GM12878 (cell line): Measurements from ENCODE around the gene CLDN4. TPM values are rescaled to one million over a fixed set of nuclear protein-coding genes. Genes with fewer than 3 reads are reported as not detected.

Source experiments
- ATAC-seq: fragments of 200-7000 bp; cut with Tn5 transposase; 3 replicates; pipeline ENCODE4 v1.9.1; 2020; ENCODE audit warnings: mild to moderate bottlenecking, moderate library complexity
- BruUV-seq: library from RNA; stranded (reverse); fragments of 400-500 nt; replicated peaks from 2 replicates; lab custom pipeline; 2021; lab: Mats Ljungman, UMichigan
- CTCF ChIA-PET: fragments of 300-600 bp; sonication (Branson Sonifier 250); formaldehyde crosslinking; extraction: SDS; loops from one replicate; lab custom pipeline; 2021; ENCODE audit warnings: inconsistent platforms; lab: Yijun Ruan, JAX
- POLR2A ChIA-PET: fragments of 350-600 bp; formaldehyde crosslinking; extraction: SDS; loops from one replicate; lab custom pipeline; 2021; ENCODE audit warnings: inconsistent platforms; lab: Charles Lee
- RAD21 ChIA-PET: fragments of 300-600 bp; sonication (Branson Sonifier 250); formaldehyde crosslinking; loops from one replicate; lab custom pipeline; 2023; ENCODE audit warnings: antibody characterized with exemption; ENCODE audit not compliant: unreplicated experiment; lab: Charles Lee
- SMC1A ChIA-PET: fragments of 300-600 bp; sonication (Branson Sonifier 250); formaldehyde crosslinking; loops from one replicate; lab custom pipeline; 2023; ENCODE audit not compliant: unreplicated experiment, uncharacterized antibody; lab: Charles Lee
- DNase-seq: peaks from one replicate; pipeline ENCODE4 v3.0.0-alpha.2; 2011; ENCODE audit warnings: low read depth, low spot score
- FAIRE-seq: peaks from 3 replicates; lab custom pipeline; 2011; peaks lifted over from hg19 to GRCh38; lab: Jason Lieb, UNC
- H2AFZ ChIP-seq: 2 replicates; pipeline ENCODE4 v1.6.0; 2011; ENCODE audit warnings: low read depth, low read length, control low read depth; ENCODE audit not compliant: control insufficient read depth
- H3K27ac ChIP-seq: 2 replicates; pipeline ENCODE4 v1.5.1; 2011; ENCODE audit warnings: control low read depth; ENCODE audit not compliant: control insufficient read depth, insufficient read depth
- H3K27me3 ChIP-seq, 2 experiments: replicated peaks in 1 of 2; 2 replicates each; pipeline versions ENCODE4 v1.6.0 to v1.6.1; 2011; ENCODE audit warnings: low read length in 1 of 2; ENCODE audit not compliant: control insufficient read depth in 2 of 2, insufficient read depth in 2 of 2
- H3K36me3 ChIP-seq, 2 experiments: 2 replicates each; pipeline ENCODE4 v1.5.1; 2011; ENCODE audit warnings: low read length in 1 of 2; ENCODE audit not compliant: control insufficient read depth in 2 of 2, insufficient read depth in 2 of 2
- H3K4me1 ChIP-seq: 2 replicates; pipeline ENCODE4 v1.6.1; 2011; ENCODE audit warnings: mild to moderate bottlenecking, low read length, moderate library complexity, mixed read lengths; ENCODE audit not compliant: control insufficient read depth, insufficient read depth
- H3K4me2 ChIP-seq: 2 replicates; pipeline ENCODE4 v1.6.0; 2011; ENCODE audit warnings: control low read depth; ENCODE audit not compliant: control insufficient read depth, insufficient read depth
- H3K4me3 ChIP-seq: fragments of 200-600 bp; sonication (generic); 2 replicates; pipeline ENCODE4 v1.5.1; 2016
- H3K79me2 ChIP-seq: 2 replicates; pipeline ENCODE4 v1.6.0; 2011; ENCODE audit warnings: low read length; ENCODE audit not compliant: control insufficient read depth, insufficient read depth
- H3K9ac ChIP-seq: 2 replicates; pipeline ENCODE4 v1.8.0; 2011; ENCODE audit warnings: low read length, control low read depth, mixed read lengths; ENCODE audit not compliant: control insufficient read depth, insufficient read depth
- H3K9me3 ChIP-seq: replicated peaks from 3 replicates; pipeline ENCODE4 v1.5.1; 2011; ENCODE audit warnings: mild to moderate bottlenecking, low read length; ENCODE audit not compliant: control insufficient read depth, insufficient read depth
- H4K20me1 ChIP-seq: 2 replicates; pipeline ENCODE4 v1.6.0; 2011; ENCODE audit not compliant: control insufficient read depth, insufficient read depth
- BCL11A ChIP-seq: IDR thresholded peaks from 2 replicates; pipeline ENCODE4 v1.6.1; 2011; ENCODE audit warnings: low read depth, low read length
- CEBPB ChIP-seq, 2 experiments: fragments of 150-350 bp in 1 of 2; IDR thresholded peaks; 2 replicates each; pipeline ENCODE4 v1.6.1; 2012 to 2014; ENCODE audit warnings: low read depth in 2 of 2, low read length in 2 of 2, borderline replicate concordance in 1 of 2, inconsistent platforms in 1 of 2
- ETV6 ChIP-seq, 2 experiments: fragments of 450-650 bp in 1 of 2; IDR thresholded peaks in 1 of 2; conservative IDR thresholded peaks in 1 of 2; 2 replicates each; pipeline ENCODE4 v1.6.1; 2014; ENCODE audit warnings: antibody characterized with exemption in 1 of 2, borderline replicate concordance in 1 of 2, low read depth in 1 of 2, mild to moderate bottlenecking in 1 of 2, moderate library complexity in 1 of 2
- GATAD2B ChIP-seq: fragments of 450-650 bp; conservative IDR thresholded peaks from 2 replicates; pipeline ENCODE4 v1.6.1; 2017; ENCODE audit warnings: low read depth, mild to moderate bottlenecking, moderate library complexity
- KLF5 ChIP-seq: fragments of 450-650 bp; IDR thresholded peaks from 2 replicates; pipeline ENCODE4 v1.6.1; 2014; ENCODE audit warnings: mild to moderate bottlenecking; ENCODE audit not compliant: partially characterized antibody
- MLLT1 ChIP-seq: fragments of 450-650 bp; IDR thresholded peaks from 2 replicates; pipeline ENCODE4 v1.6.1; 2016; ENCODE audit warnings: mild to moderate bottlenecking
- NBN ChIP-seq: fragments of 450-650 bp; IDR thresholded peaks from 2 replicates; pipeline ENCODE4 v1.6.1; 2016
- PKNOX1 ChIP-seq: fragments of 450-650 bp; IDR thresholded peaks from 2 replicates; pipeline ENCODE4 v1.6.1; 2016; ENCODE audit warnings: mild to moderate bottlenecking
- POLR2AphosphoS2 ChIP-seq: IDR thresholded peaks from 2 replicates; pipeline ENCODE4 v1.6.1; 2011; ENCODE audit warnings: low read depth, mild to moderate bottlenecking, low read length, improper control_type of control experiment, moderate library complexity
- RELA ChIP-seq: fragments of 450-650 bp; IDR thresholded peaks from 2 replicates; pipeline ENCODE4 v1.8.0; 2014; ENCODE audit warnings: borderline replicate concordance; ENCODE audit not compliant: partially characterized antibody
- SIX5 ChIP-seq: IDR thresholded peaks from 2 replicates; pipeline ENCODE4 v1.6.1; 2011; ENCODE audit warnings: mild to moderate bottlenecking, low read depth, low read length, moderate library complexity; ENCODE audit not compliant: severe bottlenecking
- SKIL ChIP-seq: fragments of 450-650 bp; IDR thresholded peaks from 2 replicates; pipeline ENCODE4 v1.6.1; 2017; ENCODE audit warnings: mild to moderate bottlenecking, low read depth, inconsistent platforms; ENCODE audit not compliant: poor library complexity, severe bottlenecking
- SPI1 ChIP-seq: IDR thresholded peaks from 2 replicates; pipeline ENCODE4 v1.6.1; 2011; ENCODE audit warnings: low read depth, mild to moderate bottlenecking, low read length, moderate library complexity, borderline replicate concordance; ENCODE audit not compliant: insufficient read depth
- STAT3 ChIP-seq: IDR thresholded peaks from 2 replicates; pipeline ENCODE4 v1.6.1; 2011; ENCODE audit warnings: low read depth, low read length, improper control_type of control experiment
- ZBTB33 ChIP-seq: fragments of 450-650 bp; IDR thresholded peaks from 2 replicates; pipeline ENCODE4 v1.6.1; 2017; ENCODE audit warnings: mild to moderate bottlenecking
- ZNF207 ChIP-seq: fragments of 450-650 bp; IDR thresholded peaks from 2 replicates; pipeline ENCODE4 v1.6.1; 2014; ENCODE audit warnings: antibody characterized with exemption, mild to moderate bottlenecking, borderline replicate concordance
- ZNF24 ChIP-seq: fragments of 450-650 bp; IDR thresholded peaks from 2 replicates; pipeline ENCODE4 v1.6.1; 2017; ENCODE audit warnings: antibody characterized with exemption, mild to moderate bottlenecking
- ZNF622 ChIP-seq: fragments of 450-650 bp; IDR thresholded peaks from 2 replicates; pipeline ENCODE4 v1.6.1; 2017; ENCODE audit warnings: mild to moderate bottlenecking, inconsistent platforms
- WGBS: methylation state at CpG from one replicate; pipeline ENCODE4 v1.1.6; 2016; ENCODE audit warnings: low lambda C conversion rate; ENCODE audit not compliant: insufficient replicate concordance, insufficient coverage; ENCODE audit errors: missing lambda C conversion rate; 5-methylcytosine and 5-hydroxymethylcytosine counted together
- in situ Hi-C: fragments of 300-500 bp; cut with MboI; formaldehyde crosslinking; loops from 9 replicates; pipeline ENCODE4 v1.14.3; 2018; ENCODE audit warnings: mixed read lengths
- intact Hi-C: fragments of 100-400 bp; cut with micrococcal nuclease; formaldehyde crosslinking; loops from one replicate; pipeline ENCODE4 v1.14.2; 2022; ENCODE audit not compliant: unreplicated experiment
- polyA plus RNA-seq, 11 experiments: library from polyadenylated mRNA; depleted of rRNA in 4 of 11; unstranded in 6 of 11; stranded (reverse) in 5 of 11; fragments of >200 nt; fragmentation: Nextera tagmentation in 4 of 11; fragmentation: Illumina TruSeq in 1 of 11; extraction: Ambion mirVana in 4 of 11; extraction: Trizol in 1 of 11; gene quantifications; 1 replicate in 1 of 11; 2 replicates in 10 of 11; pipeline versions ENCODE4 v1.2.1 to v1.2.3, GENCODE V29; 2011 to 2016; ENCODE audit warnings: inconsistent platforms in 2 of 11, missing spikeins in 2 of 11, low read depth in 1 of 11
- total RNA-seq, 4 experiments: library from RNA; depleted of rRNA in 3 of 4; stranded (reverse); fragments of >200 nt in 3 of 4; fragmentation: Illumina TruSeq in 1 of 4; extraction: Trizol in 1 of 4; gene quantifications; 2 replicates each; pipeline versions ENCODE4 v1.2.1 to v1.2.3, GENCODE V29; 2013 to 2021

CLDN4 gene
- total and polyA plus RNA-seq, 10 of the 15 experiments (the other 5 are each of a cell fraction or from before 2014, with no cell fraction given), result 0.04 to 0.38 (median 0.06) TPM; not detected in 6

- SMC1A ChIA-PET, result no interaction called here
- RAD21 ChIA-PET, result no interaction called here
- CTCF ChIA-PET, result no interaction called here
- Histone ChIP-seq H3K27ac (no peak overlapping the region), H3K4me2 (no peak overlapping the region), H3K27me3 (no peaks in the 10 kb centered on the region), H2AFZ (no peak overlapping the region), H4K20me1 (no peaks in the 10 kb centered on the region), H3K36me3 (no peaks in the 10 kb centered on the region), H3K9me3 (no peaks in the 10 kb centered on the region), H3K4me1 (no peaks in the 10 kb centered on the region), H3K79me2 (no peaks in the 10 kb centered on the region), H3K4me3 (no peak overlapping the region), H3K9ac (no peak overlapping the region)
- no peak for FAIRE-seq
- intact Hi-C loops, result no loop called here
- POLR2A ChIA-PET, result no interaction called here
- in situ Hi-C loops, result no loop called here
- ATAC-seq, result no peak
- no peak for DNase-seq
- 53% methylated on average over 4 of the region's 4 CpGs for WGBS
- TF ChIP-seq ZNF207 (no peak), SPI1 (no peak), NBN (no peak), POLR2AphosphoS2 (no peak), CEBPB (IDR thresholded peaks at IDR 0.05; ENCODE audit: borderline replicate concordance in 1 of 2, low read depth in 2 of 2, low read length in 2 of 2) (no peak), RELA (no peak), ZNF622 (no peak), SKIL (no peak), MLLT1 (no peak), KLF5 (no peak), ZBTB33 (no peak), ZNF24 (no peak), SIX5 (no peak), STAT3 (no peak), BCL11A (no peak), ETV6 (conservative IDR thresholded peaks at IDR 0.05 in 1 of 2, IDR thresholded peaks at IDR 0.05 in 1 of 2; ENCODE audit: borderline replicate concordance in 1 of 2, low read depth in 1 of 2) (no peak), GATAD2B (no peak), PKNOX1 (no peak)
- BruUV-seq, result no TSS peak
Observed at GRCh38 chr7:73789051-73789450, 41.7 kb upstream of the CLDN4 start.
